Thoracic aorta (tissue), 2 donors: ENCODE results near the gene EXO1. TPM values are rescaled to one million over a fixed set of nuclear protein-coding genes. Genes with fewer than 3 reads are reported as not detected.

Source experiments
- ATAC-seq: fragments of 150-250 bp; one replicate; pipeline ENCODE4 v1.8.0; 2017; ENCODE audit warnings: low read depth; ENCODE audit not compliant: insufficient number of reproducible peaks, low FRiP score
- DNase-seq: peaks from one replicate; pipeline ENCODE4 v3.0.0-alpha.2; 2020; ENCODE audit warnings: low spot score
- H3K27ac ChIP-seq, 2 donors: fragments of 200-600 bp; sonication (generic); 1 replicate in 1 of 2; 2 replicates in 1 of 2; pipeline ENCODE4 v1.5.1; 2016; ENCODE audit warnings: mild to moderate bottlenecking in 2 of 2, moderate library complexity in 2 of 2
- H3K27me3 ChIP-seq: fragments of 200-600 bp; sonication (generic); replicated peaks from 2 replicates; pipeline ENCODE4 v1.6.0; 2016; ENCODE audit warnings: mild to moderate bottlenecking; ENCODE audit not compliant: insufficient read depth
- H3K36me3 ChIP-seq: fragments of 200-600 bp; sonication (generic); one replicate; pipeline ENCODE4 v1.5.1; 2016
- H3K4me1 ChIP-seq, 2 donors: fragments of 200-600 bp; sonication (generic); 1 replicate in 1 of 2; 2 replicates in 1 of 2; pipeline versions ENCODE4 v1.5.1 to v1.6.0; 2016; ENCODE audit warnings: low read depth in 2 of 2, mild to moderate bottlenecking in 1 of 2; ENCODE audit not compliant: control insufficient read depth in 1 of 2
- H3K4me3 ChIP-seq: fragments of 200-600 bp; sonication (generic); 2 replicates; pipeline ENCODE4 v1.5.1; 2016; ENCODE audit warnings: mild to moderate bottlenecking
- H3K9me3 ChIP-seq: fragments of 200-600 bp; sonication (generic); 2 replicates; pipeline ENCODE4 v1.5.1; 2016
- CTCF ChIP-seq: fragments of 200-600 bp; sonication (generic); IDR thresholded peaks from one replicate; pipeline ENCODE4 v1.5.1; 2019; ENCODE audit warnings: antibody characterized with exemption
- total RNA-seq, 2 donors: library from RNA; depleted of rRNA; stranded (reverse); fragments of >200 nt; gene quantifications; one replicate each; pipeline versions ENCODE4 v1.1.0 to v1.2.3, GENCODE V29; 2016

Gene EXO1
- total RNA-seq, 2 donors from 2014 or later, result 0.42 TPM; not detected in 1

- Histone ChIP-seq H3K4me3 (no peak overlapping the region), H3K4me1 (no peaks in the 10 kb centered on the region), H3K9me3 (no peaks in the 10 kb centered on the region), H3K36me3 (no peaks in the 10 kb centered on the region), H3K27me3 (no peaks in the 10 kb centered on the region), H3K27ac (no peak overlapping the region)
- TF ChIP-seq CTCF, result no peak
- ATAC-seq, result no peak
- no peak for DNase-seq
These were observed 39.7 kb upstream of the EXO1 start for GRCh38 chr1:241808265-241808664.

GRCh38 chr1:241810769-241811405, 37.1 kb upstream of the EXO1 start:
- Histone ChIP-seq H3K36me3 (no peaks in the 10 kb centered on the region), H3K4me3 (no peak overlapping the region), H3K27me3 (no peaks in the 10 kb centered on the region), H3K9me3 (no peaks in the 10 kb centered on the region), H3K4me1 (no peaks in the 10 kb centered on the region), H3K27ac (no peak overlapping the region)
- ATAC-seq (no peak), DNase-seq (no peak)
- no peak for TF ChIP-seq CTCF

- no peak overlapping the region for H3K4me3 ChIP-seq
- H3K4me1 ChIP-seq, result no peaks in the 10 kb centered on the region
- TF ChIP-seq CTCF, result no peak
- no peaks in the 10 kb centered on the region for H3K9me3 ChIP-seq
- H3K36me3 ChIP-seq, result no peaks in the 10 kb centered on the region
- DNase-seq (no peak), ATAC-seq (no peak)
- H3K27ac ChIP-seq, result no peak overlapping the region
- no peaks in the 10 kb centered on the region for H3K27me3 ChIP-seq
These were observed 34.2 kb upstream of the EXO1 start for GRCh38 chr1:241813768-241814320.

GRCh38 chr1:241816008-241816407, 32.0 kb upstream of the EXO1 start:
- no peak for DNase-seq
- no peak for ATAC-seq
- no peak for TF ChIP-seq CTCF

GRCh38 chr1:241817331-241817792, 30.6 kb upstream of the EXO1 start:
- Histone ChIP-seq H3K36me3 (no peaks in the 10 kb centered on the region), H3K9me3 (no peaks in the 10 kb centered on the region), H3K27ac (no peak overlapping the region), H3K27me3 (no peaks in the 10 kb centered on the region), H3K4me3 (no peak overlapping the region), H3K4me1 (peaks cover 0 to 6% of the 10 kb centered on the region in 2 donors)
- no peak for DNase-seq
- TF ChIP-seq CTCF, result no peak
- no peak for ATAC-seq

More at GRCh38 chr1:241816008-241816407, 32.0 kb upstream of the EXO1 start:
- Histone ChIP-seq H3K9me3 (no peaks in the 10 kb centered on the region), H3K27me3 (no peaks in the 10 kb centered on the region), H3K27ac (no peak overlapping the region), H3K4me3 (no peak overlapping the region), H3K4me1 (no peaks in the 10 kb centered on the region), H3K36me3 (no peaks in the 10 kb centered on the region)
